Neuronal stem cell (in vitro differentiated cells): Measurements from ENCODE around the gene OTOF.

Experiments
- DNase-seq: peaks from one replicate; pipeline ENCODE4 v3.0.0-alpha.2; 2013; ENCODE audit warnings: low spot score
- H2AFZ ChIP-seq: one replicate; pipeline ENCODE4 v1.6.1; 2013; ENCODE audit warnings: mild to moderate bottlenecking, low read length, inconsistent platforms
- H2AK5ac ChIP-seq: 2 replicates; pipeline ENCODE4 v1.6.1; 2013; ENCODE audit warnings: low read depth, mild to moderate bottlenecking, inconsistent platforms, low read length, moderate library complexity, mixed read lengths
- H2BK120ac ChIP-seq: 2 replicates; pipeline ENCODE4 v1.6.1; 2013; ENCODE audit warnings: low read depth, mild to moderate bottlenecking, inconsistent platforms, low read length, moderate library complexity, mixed read lengths
- H2BK12ac ChIP-seq: one replicate; pipeline ENCODE4 v1.6.1; 2013; ENCODE audit warnings: low read length, inconsistent platforms
- H2BK15ac ChIP-seq: 2 replicates; pipeline ENCODE4 v1.6.1; 2013; ENCODE audit warnings: mild to moderate bottlenecking, low read length, inconsistent platforms, mixed read lengths
- H2BK5ac ChIP-seq: one replicate; pipeline ENCODE4 v1.6.1; 2013; ENCODE audit warnings: inconsistent platforms, mild to moderate bottlenecking, low read length, moderate library complexity
- H3K14ac ChIP-seq: one replicate; pipeline ENCODE4 v1.6.1; 2013; ENCODE audit warnings: low read length, inconsistent platforms
- H3K18ac ChIP-seq: 2 replicates; pipeline ENCODE4 v1.6.1; 2013; ENCODE audit warnings: low read length, inconsistent platforms
- H3K23ac ChIP-seq: 2 replicates; pipeline ENCODE4 v1.6.1; 2013; ENCODE audit warnings: low read depth, mild to moderate bottlenecking, mixed read lengths, low read length, inconsistent platforms; ENCODE audit not compliant: poor library complexity
- H3K27ac ChIP-seq: replicated peaks from 3 replicates; pipeline ENCODE4 v1.5.1; 2013; ENCODE audit warnings: low read length, inconsistent platforms
- H3K27me3 ChIP-seq, 3 experiments: 2 replicates each; pipeline ENCODE4 v1.6.1; 2013; ENCODE audit warnings: low read length in 3 of 3, mild to moderate bottlenecking in 2 of 3, inconsistent platforms in 1 of 3, low read depth in 1 of 3, mixed read lengths in 1 of 3, moderate library complexity in 1 of 3; ENCODE audit not compliant: control insufficient read depth in 3 of 3, insufficient read depth in 3 of 3
- H3K36me3 ChIP-seq, 2 donors: replicated peaks in 1 of 2; 2 replicates each; pipeline ENCODE4 v1.6.1; 2013; ENCODE audit warnings: low read length in 2 of 2; ENCODE audit not compliant: control insufficient read depth in 2 of 2, insufficient read depth in 2 of 2
- H3K4ac ChIP-seq: 2 replicates; pipeline ENCODE4 v1.6.1; 2013; ENCODE audit warnings: inconsistent platforms, mild to moderate bottlenecking, low read length, moderate library complexity
- H3K4me1 ChIP-seq, 2 donors: 1 replicate in 1 of 2; 2 replicates in 1 of 2; pipeline ENCODE4 v1.6.1; 2013; ENCODE audit warnings: low read length in 2 of 2, low read depth in 1 of 2; ENCODE audit not compliant: control insufficient read depth in 2 of 2, insufficient read depth in 1 of 2
- H3K4me2 ChIP-seq: one replicate; pipeline ENCODE4 v1.6.1; 2013; ENCODE audit warnings: mild to moderate bottlenecking, low read length, inconsistent platforms; ENCODE audit not compliant: insufficient read depth, poor library complexity, severe bottlenecking
- H3K4me3 ChIP-seq, 2 donors: 2 replicates each; pipeline ENCODE4 v1.5.1; 2013; ENCODE audit warnings: low read length in 2 of 2, mild to moderate bottlenecking in 2 of 2, inconsistent platforms in 1 of 2, moderate library complexity in 1 of 2
- H3K79me1 ChIP-seq: one replicate; pipeline ENCODE4 v1.6.1; 2013; ENCODE audit warnings: low read depth, mild to moderate bottlenecking, inconsistent platforms, low read length, moderate library complexity
- H3K9ac ChIP-seq: one replicate; pipeline ENCODE4 v1.6.1; 2013; ENCODE audit warnings: mild to moderate bottlenecking, low read depth, low read length, inconsistent platforms; ENCODE audit not compliant: poor library complexity
- H3K9me3 ChIP-seq, 2 donors: replicated peaks in 1 of 2; 2 replicates each; pipeline versions ENCODE3 to v1.6.1; 2013; ENCODE audit warnings: low read length in 2 of 2, mild to moderate bottlenecking in 2 of 2, inconsistent platforms in 1 of 2, low read depth in 1 of 2, mixed read lengths in 1 of 2, moderate library complexity in 1 of 2; ENCODE audit not compliant: control insufficient read depth in 2 of 2, insufficient read depth in 1 of 2
- H4K8ac ChIP-seq: one replicate; pipeline ENCODE4 v1.6.1; 2013; ENCODE audit warnings: low read depth, mild to moderate bottlenecking, inconsistent platforms, low read length, moderate library complexity
- H4K91ac ChIP-seq: one replicate; pipeline ENCODE4 v1.6.1; 2013; ENCODE audit warnings: low read length, low read depth, mild to moderate bottlenecking, inconsistent platforms; ENCODE audit not compliant: poor library complexity
- WGBS, 2 donors: extraction: QIAGEN DNeasy Blood & Tissue Kit; methylation state at CpG; one replicate each; pipeline ENCODE4 v1.1.7; 2013; ENCODE audit warnings: missing lambda C conversion rate in 2 of 2, mixed read lengths in 1 of 2; ENCODE audit not compliant: insufficient read length in 2 of 2, insufficient replicate concordance in 1 of 2; ENCODE audit errors: extremely low coverage in 2 of 2; 5-methylcytosine and 5-hydroxymethylcytosine counted together

The OTOF gene

GRCh38 chr2:26471289-26471688 is 6.6 kb downstream of the OTOF start:
- Histone ChIP-seq H3K79me1 (peaks cover 2% of the 10 kb centered on the region), H2AFZ (no peak overlapping the region), H2BK5ac (no peak overlapping the region), H3K4me3 (no peak overlapping the region), H2BK12ac (no peak overlapping the region), H3K9me3 (peaks cover 8 to 13% of the 10 kb centered on the region in 2 donors), H3K23ac (no peak overlapping the region), H3K4me2 (no peak overlapping the region), H4K8ac (no peak overlapping the region), H3K4ac (no peak overlapping the region), H2AK5ac (no peak overlapping the region), H3K27me3 (no peaks in the 10 kb centered on the region), H3K36me3 (peaks cover 0 to 5% of the 10 kb centered on the region in 2 donors), H2BK120ac (no peak overlapping the region), H4K91ac (no peak overlapping the region), H3K18ac (no peak overlapping the region), H3K9ac (no peak overlapping the region), H3K27ac (no peak overlapping the region), H3K4me1 (peaks cover 4 to 9% of the 10 kb centered on the region in 2 donors), H3K14ac (no peak overlapping the region), H2BK15ac (peak overlapping the region; percentile 32)
- DNase-seq = no peak
- no CpG with 5 or more reads among the region's 2 CpGs for WGBS, 2 donors

- H2AFZ ChIP-seq = no peak overlapping the region
- H2AK5ac ChIP-seq = no peak overlapping the region
- no peak overlapping the region for H4K91ac ChIP-seq
- no peak overlapping the region for H3K27ac ChIP-seq
- peaks cover 2% of the 10 kb centered on the region for H3K79me1 ChIP-seq
- H3K36me3 ChIP-seq = peaks cover 0 to 5% of the 10 kb centered on the region in 2 donors
- no peak for DNase-seq
- H3K9ac ChIP-seq = no peak overlapping the region
- peaks cover 8 to 13% of the 10 kb centered on the region in 2 donors for H3K9me3 ChIP-seq
- H3K4me2 ChIP-seq = no peak overlapping the region
- no peak overlapping the region for H3K23ac ChIP-seq
- H2BK15ac ChIP-seq = peak overlapping the region; percentile 32
- no peak overlapping the region for H4K8ac ChIP-seq
- no peak overlapping the region for H3K18ac ChIP-seq
- H2BK12ac ChIP-seq = no peak overlapping the region
- no peak overlapping the region for H3K4me3 ChIP-seq
- H3K14ac ChIP-seq = no peak overlapping the region
- peaks cover 0 to 7% of the 10 kb centered on the region in 2 donors for H3K4me1 ChIP-seq
- no peak overlapping the region for H3K4ac ChIP-seq
- no peak overlapping the region for H2BK5ac ChIP-seq
- no peaks in the 10 kb centered on the region for H3K27me3 ChIP-seq
- no peak overlapping the region for H2BK120ac ChIP-seq
- no CpG with 5 or more reads among the region's 9 CpGs for WGBS, 2 donors
Observed at GRCh38 chr2:26470601-26471260, 7.2 kb downstream of the OTOF start.

GRCh38 chr2:26469955-26470354 is 8.0 kb downstream of the OTOF start:
- Histone ChIP-seq H3K14ac (no peak overlapping the region), H3K9me3 (peaks cover 8 to 13% of the 10 kb centered on the region in 2 donors), H2AFZ (no peak overlapping the region), H3K4ac (no peak overlapping the region), H4K8ac (no peak overlapping the region), H3K9ac (no peak overlapping the region), H3K4me1 (peaks cover 0 to 7% of the 10 kb centered on the region in 2 donors), H3K18ac (no peak overlapping the region), H3K4me2 (no peak overlapping the region), H2BK12ac (no peak overlapping the region), H3K27ac (no peak overlapping the region), H2BK120ac (no peak overlapping the region), H3K4me3 (no peak overlapping the region), H2AK5ac (no peak overlapping the region), H3K36me3 (peaks cover 0 to 5% of the 10 kb centered on the region in 2 donors), H3K79me1 (peaks cover 2% of the 10 kb centered on the region), H2BK15ac (no peak overlapping the region), H3K23ac (no peak overlapping the region), H3K27me3 (no peaks in the 10 kb centered on the region), H4K91ac (no peak overlapping the region), H2BK5ac (no peak overlapping the region)
- DNase-seq = no peak
- WGBS, 2 donors = no CpG with 5 or more reads among the region's 7 CpGs

- peaks cover 0 to 7% of the 10 kb centered on the region in 2 donors for H3K4me1 ChIP-seq
- no peak overlapping the region for H3K23ac ChIP-seq
- H4K91ac ChIP-seq = no peak overlapping the region
- H3K14ac ChIP-seq = no peak overlapping the region
- no peak overlapping the region for H3K4me3 ChIP-seq
- no peak overlapping the region for H4K8ac ChIP-seq
- H3K36me3 ChIP-seq = peaks cover 0 to 5% of the 10 kb centered on the region in 2 donors
- H3K27me3 ChIP-seq = no peaks in the 10 kb centered on the region
- no peak overlapping the region for H2BK120ac ChIP-seq
- H3K9me3 ChIP-seq = peaks cover 8 to 13% of the 10 kb centered on the region in 2 donors
- H3K4me2 ChIP-seq = no peak overlapping the region
- H2BK5ac ChIP-seq = no peak overlapping the region
- H3K18ac ChIP-seq = no peak overlapping the region
- peaks cover 2% of the 10 kb centered on the region for H3K79me1 ChIP-seq
- H2BK15ac ChIP-seq = no peak overlapping the region
- H3K9ac ChIP-seq = no peak overlapping the region
- DNase-seq = peak; percentile 62
- H2BK12ac ChIP-seq = no peak overlapping the region
- no peak overlapping the region for H2AK5ac ChIP-seq
- no peak overlapping the region for H3K27ac ChIP-seq
- no peak overlapping the region for H2AFZ ChIP-seq
- H3K4ac ChIP-seq = no peak overlapping the region
- WGBS, 2 donors = no CpG with 5 or more reads among the region's 5 CpGs
Observed at GRCh38 chr2:26469092-26469710, 8.7 kb downstream of the OTOF start.
